Lower leg skin (tissue), 4 donors: ENCODE results near the gene SKI. TPM values are rescaled to one million over a fixed set of nuclear protein-coding genes. Genes with fewer than 3 reads are reported as not detected.

Experiments
- DNase-seq, 2 donors: peaks; one replicate each; pipeline ENCODE4 v3.0.0-alpha.2; 2019; ENCODE audit warnings: low spot score in 2 of 2
- H3K4me3 ChIP-seq: fragments of 200-600 bp; sonication (generic); 2 replicates; pipeline ENCODE4 v1.5.1; 2017; ENCODE audit warnings: mild to moderate bottlenecking, low read depth; ENCODE audit not compliant: poor library complexity, severe bottlenecking
- POLR2A ChIP-seq, 2 donors: fragments of 450-650 bp; IDR thresholded peaks; one replicate each; pipeline ENCODE4 v1.6.1; 2016 to 2017; ENCODE audit warnings: antibody characterized with exemption in 2 of 2, mild to moderate bottlenecking in 1 of 2, moderate library complexity in 1 of 2
- WGBS, 2 donors: methylation state at CpG; one replicate each; pipeline ENCODE4 v1.1.5; 2018; 5-methylcytosine and 5-hydroxymethylcytosine counted together
- intact Hi-C: fragments of 100-400 bp; cut with DNase I; formaldehyde crosslinking; loops from one replicate; pipeline ENCODE4 v1.15.0; 2023; ENCODE audit warnings: low total_unique reads
- total RNA-seq, 4 donors: library from RNA; depleted of rRNA; stranded (reverse); fragments of >200 nt; gene quantifications; one replicate each; pipeline ENCODE4 v1.1.0, GENCODE V29; 2016
- TF ChIP-seq, protein P1 (sequence below), 3 donors: fragments of 450-650 bp; IDR thresholded peaks; one replicate each; pipeline ENCODE4 v1.5.1; 2016; ENCODE audit warnings: antibody characterized with exemption in 3 of 3, mild to moderate bottlenecking in 3 of 3, moderate library complexity in 2 of 3

SKI gene
- total RNA-seq, 4 donors from 2014 or later: 67.3 to 80.8 (median 75.4) TPM

DNA sequence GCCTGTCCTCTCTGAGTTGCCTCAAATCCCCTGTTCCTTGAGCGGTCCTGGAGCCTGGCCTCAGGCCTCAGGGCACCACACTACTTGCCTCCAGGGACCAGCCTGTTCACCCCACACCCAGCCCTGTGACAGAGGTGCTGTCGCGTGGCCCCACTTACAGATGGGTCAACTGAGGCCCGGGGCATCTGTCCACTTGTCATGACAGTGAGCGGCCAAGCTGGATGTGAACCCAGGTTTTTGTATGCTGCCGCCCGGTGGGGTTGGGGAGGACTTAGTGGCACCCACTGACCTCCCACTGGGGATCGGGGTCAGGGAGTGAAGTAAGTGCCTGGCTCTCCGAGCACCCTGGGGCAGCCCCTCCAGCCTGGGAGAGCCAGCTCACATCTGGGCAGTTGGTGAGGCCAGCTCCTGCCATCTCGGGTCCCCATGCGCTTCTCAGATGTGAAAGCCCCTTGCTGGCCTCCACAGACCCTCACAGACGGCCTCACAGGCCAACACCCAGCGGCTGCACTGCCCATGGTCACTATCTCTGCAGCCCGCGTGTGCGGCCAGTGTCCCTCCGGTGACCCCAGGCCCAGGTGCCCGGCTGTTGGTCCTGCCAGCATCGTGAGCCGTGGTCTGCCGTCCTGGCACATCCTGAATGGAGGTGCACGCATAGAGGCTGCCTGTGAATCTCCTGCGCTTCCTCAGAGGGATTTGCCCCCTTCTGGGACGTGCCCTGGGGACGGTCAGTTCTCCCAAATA, 24.3 kb upstream of the SKI start:
- no peak overlapping the region for H3K4me3 ChIP-seq
- intact Hi-C loops: no loop called here
- 66 to 84% methylated on average over 6 to 17 of the region's 25 CpGs for WGBS, 2 donors
- TF ChIP-seq, protein P1, sequence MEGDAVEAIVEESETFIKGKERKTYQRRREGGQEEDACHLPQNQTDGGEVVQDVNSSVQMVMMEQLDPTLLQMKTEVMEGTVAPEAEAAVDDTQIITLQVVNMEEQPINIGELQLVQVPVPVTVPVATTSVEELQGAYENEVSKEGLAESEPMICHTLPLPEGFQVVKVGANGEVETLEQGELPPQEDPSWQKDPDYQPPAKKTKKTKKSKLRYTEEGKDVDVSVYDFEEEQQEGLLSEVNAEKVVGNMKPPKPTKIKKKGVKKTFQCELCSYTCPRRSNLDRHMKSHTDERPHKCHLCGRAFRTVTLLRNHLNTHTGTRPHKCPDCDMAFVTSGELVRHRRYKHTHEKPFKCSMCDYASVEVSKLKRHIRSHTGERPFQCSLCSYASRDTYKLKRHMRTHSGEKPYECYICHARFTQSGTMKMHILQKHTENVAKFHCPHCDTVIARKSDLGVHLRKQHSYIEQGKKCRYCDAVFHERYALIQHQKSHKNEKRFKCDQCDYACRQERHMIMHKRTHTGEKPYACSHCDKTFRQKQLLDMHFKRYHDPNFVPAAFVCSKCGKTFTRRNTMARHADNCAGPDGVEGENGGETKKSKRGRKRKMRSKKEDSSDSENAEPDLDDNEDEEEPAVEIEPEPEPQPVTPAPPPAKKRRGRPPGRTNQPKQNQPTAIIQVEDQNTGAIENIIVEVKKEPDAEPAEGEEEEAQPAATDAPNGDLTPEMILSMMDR (IDR thresholded peaks at IDR 0.05): no peak
- no peak for TF ChIP-seq POLR2A (IDR thresholded peaks at IDR 0.05)
- DNase-seq: no peak

DNA sequence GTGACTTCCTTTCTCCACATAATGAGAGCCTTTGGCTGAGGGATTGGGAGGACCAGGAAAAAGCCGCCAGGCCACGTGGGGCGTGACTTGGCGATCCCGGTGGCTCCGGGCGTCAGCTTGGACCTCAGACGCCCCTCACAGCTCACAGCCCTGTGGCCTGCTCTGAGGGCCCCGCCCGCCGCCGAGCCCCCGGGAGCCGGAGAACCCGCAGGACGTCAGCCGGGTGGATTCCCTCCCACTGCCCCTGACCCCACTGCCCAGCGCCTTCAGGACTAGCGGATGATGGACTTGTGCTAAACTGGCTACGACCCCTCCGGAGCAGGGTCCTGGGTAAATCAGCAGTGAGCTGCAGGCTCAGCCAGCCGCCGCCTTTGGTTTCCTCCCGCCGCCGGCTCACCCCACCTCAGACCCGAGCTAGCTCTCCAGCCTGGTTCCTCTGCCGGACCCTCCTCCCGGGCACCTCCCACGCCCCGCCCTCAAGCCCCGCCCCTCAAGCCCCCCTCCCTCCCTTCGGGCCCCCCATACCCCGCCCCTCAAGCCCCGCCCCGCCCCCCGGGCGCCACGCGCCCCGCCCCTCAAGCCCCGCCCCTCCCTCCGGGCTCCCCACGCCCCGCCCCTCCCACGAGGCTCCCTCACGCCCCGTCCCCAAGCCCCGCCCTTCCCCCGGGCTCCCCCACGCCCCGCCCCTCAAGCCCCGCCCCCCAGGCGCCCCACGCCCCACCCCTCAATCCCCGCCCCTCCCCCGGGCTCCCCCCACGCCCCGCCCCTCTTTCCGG, 23.5 kb upstream of the SKI start:
- DNase-seq: peak; percentile 79 to 96
- H3K4me3 ChIP-seq: no peak overlapping the region
- 10 to 15% methylated on average over 19 to 26 of the region's 60 CpGs for WGBS, 2 donors
- no peak for TF ChIP-seq POLR2A (IDR thresholded peaks at IDR 0.05)
- TF ChIP-seq, protein P1 (IDR thresholded peaks at IDR 0.05): no peak
- intact Hi-C loops: no loop called here

DNA sequence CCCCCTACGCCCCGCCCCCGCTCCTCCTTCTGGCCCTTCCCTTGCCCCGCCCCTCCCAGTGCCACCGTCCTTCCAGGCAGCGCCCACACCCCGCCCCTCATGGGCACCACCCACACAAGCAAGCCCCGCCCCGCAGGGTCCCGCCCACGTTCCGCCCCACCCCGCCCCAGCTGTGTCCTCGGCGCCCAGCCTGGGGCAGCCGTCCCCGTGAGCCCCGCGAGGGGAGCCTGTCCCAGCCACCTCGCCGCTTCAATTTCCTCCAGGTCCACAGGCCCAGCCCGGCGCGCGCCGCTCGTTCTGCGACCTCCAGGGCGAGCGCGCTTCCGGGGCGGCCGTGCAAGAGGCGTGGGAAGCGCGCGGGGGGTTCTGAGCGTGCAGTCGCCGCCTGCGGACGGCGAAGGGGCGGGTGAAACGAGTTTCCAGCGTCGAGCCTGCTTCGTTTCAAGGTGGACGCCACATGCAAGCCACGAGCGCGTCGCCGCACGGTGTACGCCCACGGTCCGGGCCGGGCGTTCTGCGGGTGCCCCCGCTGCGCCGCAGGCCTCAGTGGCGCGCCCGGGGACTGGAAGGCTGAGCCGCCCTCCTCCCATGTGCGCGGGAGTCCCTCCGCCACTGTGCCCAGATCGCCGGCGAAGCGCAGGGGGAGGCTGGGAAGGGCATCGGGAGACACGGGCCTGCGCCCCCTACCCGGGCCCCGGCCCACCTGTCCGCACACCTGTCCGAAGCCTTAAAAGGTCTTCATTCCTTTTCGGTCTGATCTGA, 22.7 kb upstream of the SKI start:
- peak; percentile 94 to 99 for DNase-seq
- intact Hi-C loops: no loop called here
- H3K4me3 ChIP-seq: peak overlapping the region; percentile 27
- 18 to 53% methylated on average over 3 to 26 of the region's 84 CpGs for WGBS, 2 donors
- TF ChIP-seq, protein P1 (IDR thresholded peaks at IDR 0.05): no peak
- TF ChIP-seq POLR2A (IDR thresholded peaks at IDR 0.05): no peak

DNA sequence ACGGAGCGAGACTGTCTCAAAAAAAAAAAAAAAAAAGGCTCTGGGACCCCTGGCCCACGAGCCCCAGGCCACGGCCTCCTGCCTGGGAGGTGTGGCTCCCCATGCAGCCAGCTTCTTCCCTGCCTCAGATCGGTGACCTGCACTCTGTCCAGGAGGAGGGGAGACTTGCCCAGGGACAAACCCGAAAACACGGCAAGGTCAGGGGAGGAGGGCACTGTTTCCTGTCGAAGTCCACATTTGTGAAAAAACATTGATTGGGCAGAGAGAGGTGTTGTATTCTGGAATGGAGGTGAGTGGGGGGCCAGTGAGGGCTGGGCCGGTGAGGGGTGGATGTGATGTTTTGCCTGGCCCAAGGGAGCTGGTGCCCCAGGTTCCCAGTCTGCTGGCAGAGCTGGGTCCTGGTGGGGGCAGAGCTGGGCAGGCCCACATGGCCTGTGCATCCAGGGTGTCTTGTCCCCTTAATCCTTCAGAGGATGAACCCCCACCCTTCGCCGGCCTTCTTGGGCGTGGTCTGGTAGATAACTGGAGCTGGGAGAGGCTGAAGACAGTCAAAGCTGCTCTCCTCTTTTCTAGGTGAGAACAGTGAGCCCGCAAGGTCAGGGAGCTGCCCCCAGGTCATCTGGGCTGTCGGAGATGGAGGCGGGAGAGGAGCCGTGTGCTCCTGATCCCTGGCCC, 21.2 kb upstream of the SKI start:
- DNase-seq: no peak
- TF ChIP-seq, protein P1 (IDR thresholded peaks at IDR 0.05): no peak
- no peak for TF ChIP-seq POLR2A (IDR thresholded peaks at IDR 0.05)
- intact Hi-C loops: no loop called here
- H3K4me3 ChIP-seq: no peak overlapping the region
- WGBS, 2 donors: 57 to 61% methylated on average over 14 to 16 of the region's 16 CpGs
